NT2/D1 (cell line): ENCODE measurements around the gene RBM22.
A peak's percentile ranks its signal among the peaks of the same experiment; 100 is the strongest.

Source experiments
- DNase-seq: peaks from one replicate; pipeline ENCODE4 v3.0.0-alpha.2; 2011; ENCODE audit warnings: low read depth, low spot score
- H3K27me3 ChIP-seq: 2 replicates; pipeline ENCODE4 v1.6.0; 2011; ENCODE audit warnings: mild to moderate bottlenecking; ENCODE audit not compliant: insufficient read length, insufficient read depth
- H3K36me3 ChIP-seq: 2 replicates; pipeline ENCODE4 v1.6.1; 2011; ENCODE audit warnings: mild to moderate bottlenecking, low read length, mixed read lengths; ENCODE audit not compliant: insufficient read depth, insufficient read length
- H3K4me1 ChIP-seq: 2 replicates; pipeline ENCODE4 v1.5.1; 2011; ENCODE audit not compliant: insufficient read depth, insufficient read length
- H3K4me3 ChIP-seq: 2 replicates; pipeline ENCODE4 v1.5.1; 2011; ENCODE audit warnings: low read depth; ENCODE audit not compliant: insufficient read length
- H3K9ac ChIP-seq: 2 replicates; pipeline ENCODE4 v1.6.0; 2011; ENCODE audit warnings: low read depth; ENCODE audit not compliant: insufficient read length
- H3K9me3 ChIP-seq: 2 replicates; pipeline ENCODE4 v1.5.1; 2011; ENCODE audit warnings: mild to moderate bottlenecking, low read length; ENCODE audit not compliant: insufficient read depth
- SUZ12 ChIP-seq: IDR thresholded peaks from 2 replicates; pipeline ENCODE4 v1.6.1; 2011; ENCODE audit not compliant: insufficient read length, insufficient read depth; ENCODE audit errors: extremely low read depth
- YY1 ChIP-seq: IDR thresholded peaks from 2 replicates; pipeline ENCODE4 v1.6.1; 2011; ENCODE audit not compliant: insufficient read length, insufficient read depth
- ZNF274 ChIP-seq: IDR thresholded peaks from 2 replicates; pipeline ENCODE4 v1.6.1; 2011; ENCODE audit warnings: mild to moderate bottlenecking, low read depth, low read length

RBM22 gene

GRCh38 chr5:150645070-150645700 is 55.7 kb downstream of the RBM22 start:
- no peaks in the 10 kb centered on the region for H3K27me3 ChIP-seq
- DNase-seq, result no peak
- H3K9ac ChIP-seq, result no peak overlapping the region
- no peak overlapping the region for H3K4me3 ChIP-seq
- H3K4me1 ChIP-seq, result peaks cover 14% of the 10 kb centered on the region
- no peak for TF ChIP-seq SUZ12
- TF ChIP-seq YY1, result no peak
- no peak for TF ChIP-seq ZNF274
- peaks cover 28% of the 10 kb centered on the region for H3K36me3 ChIP-seq
- no peaks in the 10 kb centered on the region for H3K9me3 ChIP-seq

DNA sequence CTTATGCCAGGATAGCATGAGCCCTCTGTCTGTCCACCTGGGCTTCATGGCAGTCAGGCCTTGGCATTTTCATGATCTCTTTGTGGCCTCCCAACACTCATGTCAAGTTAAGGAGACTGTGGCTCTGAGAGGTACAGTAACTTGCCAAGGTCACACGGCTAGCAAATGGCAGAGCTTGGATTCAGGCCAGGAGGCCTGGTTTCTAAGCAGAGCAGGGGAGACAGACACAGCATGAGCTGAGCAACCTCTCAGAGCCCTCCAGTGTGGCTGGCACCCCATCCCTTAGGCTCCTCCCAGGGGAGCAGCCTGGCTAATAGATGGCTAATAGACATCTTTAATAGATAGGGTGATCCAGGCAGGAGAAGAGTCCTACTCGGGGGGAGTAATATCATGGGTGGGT is 56.3 kb downstream of the RBM22 start:
- Histone ChIP-seq H3K4me1 (peaks cover 14% of the 10 kb centered on the region), H3K36me3 (peaks cover 22% of the 10 kb centered on the region), H3K9ac (no peak overlapping the region), H3K27me3 (no peaks in the 10 kb centered on the region), H3K9me3 (no peaks in the 10 kb centered on the region), H3K4me3 (no peak overlapping the region)
- TF ChIP-seq SUZ12 (no peak), YY1 (no peak), ZNF274 (no peak)
- no peak for DNase-seq

DNA sequence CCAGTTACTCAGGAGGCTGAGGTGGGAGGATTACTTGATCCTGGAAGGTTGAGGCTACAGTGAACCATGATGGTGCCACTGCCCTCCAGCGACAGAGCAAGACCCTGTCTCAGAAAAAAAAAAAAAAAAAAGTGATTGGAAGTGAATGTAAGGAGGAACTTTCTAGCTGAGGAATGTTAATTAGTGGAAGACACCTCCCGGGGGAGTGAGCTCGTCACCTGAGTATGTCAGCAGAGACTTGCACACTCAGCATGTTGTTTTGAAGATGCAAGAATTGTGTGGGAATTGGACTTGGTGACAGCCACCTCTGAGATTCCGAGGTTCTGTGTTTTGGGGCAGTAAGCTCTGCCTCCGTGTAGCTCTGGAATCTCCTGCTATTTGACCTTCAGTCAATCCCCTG is 56.8 kb downstream of the RBM22 start:
- Histone ChIP-seq H3K27me3 (no peaks in the 10 kb centered on the region), H3K4me3 (no peak overlapping the region), H3K4me1 (peaks cover 17% of the 10 kb centered on the region), H3K36me3 (peaks cover 17% of the 10 kb centered on the region), H3K9me3 (no peaks in the 10 kb centered on the region), H3K9ac (no peak overlapping the region)
- no peak for DNase-seq
- TF ChIP-seq YY1, result no peak
- TF ChIP-seq SUZ12, result no peak
- no peak for TF ChIP-seq ZNF274

GRCh38 chr5:150642991-150643710 is 57.7 kb downstream of the RBM22 start:
- no peak for TF ChIP-seq SUZ12
- no peak for TF ChIP-seq YY1
- TF ChIP-seq ZNF274, result no peak
- H3K4me1 ChIP-seq, result peaks cover 23% of the 10 kb centered on the region
- H3K9me3 ChIP-seq, result no peaks in the 10 kb centered on the region
- H3K9ac ChIP-seq, result no peak overlapping the region
- DNase-seq, result no peak
- no peaks in the 10 kb centered on the region for H3K27me3 ChIP-seq
- no peak overlapping the region for H3K4me3 ChIP-seq
- peaks cover 8% of the 10 kb centered on the region for H3K36me3 ChIP-seq

- peaks cover 2% of the 10 kb centered on the region for H3K36me3 ChIP-seq
- no peaks in the 10 kb centered on the region for H3K27me3 ChIP-seq
- H3K4me3 ChIP-seq, result no peak overlapping the region
- TF ChIP-seq ZNF274 (no peak), YY1 (no peak), SUZ12 (no peak)
- no peak overlapping the region for H3K9ac ChIP-seq
- no peak for DNase-seq
- no peaks in the 10 kb centered on the region for H3K9me3 ChIP-seq
- H3K4me1 ChIP-seq, result peaks cover 23% of the 10 kb centered on the region
Observed at GRCh38 chr5:150642567-150642927, 58.3 kb downstream of the RBM22 start.

DNA sequence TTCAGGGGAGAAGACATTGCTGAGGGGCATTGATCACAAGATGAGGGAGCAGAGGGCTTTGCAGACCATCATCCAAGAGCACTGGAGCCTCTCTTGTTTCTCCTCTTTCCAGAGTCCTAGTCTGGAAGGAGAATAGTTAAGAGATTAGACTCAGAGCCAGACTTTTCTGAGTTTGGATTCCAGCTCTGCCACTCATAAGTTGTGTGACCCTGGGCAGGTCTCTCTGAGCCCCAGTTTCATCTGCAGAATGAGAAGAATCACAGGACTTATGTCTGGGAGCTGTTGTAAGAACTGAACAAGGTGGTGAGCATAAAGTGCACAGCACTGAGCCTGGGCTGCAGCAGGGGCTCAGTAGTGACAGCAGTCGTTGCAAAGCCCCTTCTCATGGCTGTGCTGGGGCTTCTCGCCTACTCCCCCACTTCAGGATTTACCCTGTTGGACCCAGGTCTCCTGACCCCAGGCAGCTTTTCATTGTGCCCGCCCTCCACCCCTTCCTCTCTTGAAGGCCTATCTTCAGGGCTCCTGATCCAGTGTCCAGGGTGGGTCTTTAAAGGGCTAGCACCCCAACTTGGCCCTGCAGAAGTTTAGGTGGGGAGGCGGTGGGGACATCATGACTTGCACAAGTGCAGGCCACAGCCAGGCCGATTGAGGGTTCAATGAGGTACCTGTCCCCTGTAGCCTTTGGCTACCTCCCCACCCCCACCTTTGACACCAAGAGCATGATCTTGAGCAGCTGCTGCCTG is 58.9 kb downstream of the RBM22 start:
- Histone ChIP-seq H3K9me3 (no peaks in the 10 kb centered on the region), H3K36me3 (no peaks in the 10 kb centered on the region), H3K27me3 (no peaks in the 10 kb centered on the region), H3K4me1 (peaks cover 23% of the 10 kb centered on the region), H3K4me3 (no peak overlapping the region), H3K9ac (no peak overlapping the region)
- TF ChIP-seq YY1 (no peak), ZNF274 (no peak), SUZ12 (no peak)
- no peak for DNase-seq

DNA sequence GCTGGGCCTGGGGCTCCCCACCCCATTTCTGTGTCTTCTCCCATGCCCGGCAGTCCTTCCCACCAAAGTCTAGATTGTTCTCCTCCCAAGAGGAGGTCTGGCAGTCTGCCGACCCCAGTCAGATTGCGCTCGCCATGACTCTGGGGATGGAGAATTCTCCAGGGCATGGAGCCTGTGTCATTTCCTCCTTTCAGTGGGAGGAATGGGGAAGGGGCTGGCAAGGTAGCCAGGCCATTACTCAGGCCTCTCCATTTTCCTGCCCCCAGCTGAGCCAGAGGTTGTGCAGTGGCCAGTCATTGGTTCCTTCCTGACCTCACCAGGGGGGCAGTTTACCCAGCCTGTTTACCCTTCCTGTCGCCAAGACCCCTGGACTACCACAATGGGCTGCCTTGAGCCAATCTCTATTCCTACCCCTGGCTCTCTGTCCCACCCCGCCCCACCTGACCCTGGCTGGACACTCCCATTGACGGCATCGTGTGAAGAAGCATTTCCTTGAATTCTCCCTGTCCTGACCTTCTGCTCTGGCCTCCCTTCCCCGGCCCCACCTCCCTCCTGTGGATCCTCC is 59.8 kb downstream of the RBM22 start:
- DNase-seq, result no peak
- peak overlapping the region; percentile 45 for H3K4me3 ChIP-seq
- H3K9ac ChIP-seq, result peak overlapping the region; percentile 66

More for the DNA sequence above, 59.8 kb downstream of the RBM22 start:
- TF ChIP-seq SUZ12 (no peak), YY1 (no peak), ZNF274 (no peak)
- Histone ChIP-seq H3K4me1 (peaks cover 23% of the 10 kb centered on the region), H3K9me3 (no peaks in the 10 kb centered on the region), H3K27me3 (no peaks in the 10 kb centered on the region), H3K36me3 (no peaks in the 10 kb centered on the region)
